Breast epithelium (tissue), 4 donors: ENCODE results near the gene PRR12. TPM values are rescaled to one million over a fixed set of nuclear protein-coding genes. Genes with fewer than 3 reads are reported as not detected.
A peak's percentile ranks its signal among the peaks of the same experiment; 100 is the strongest.

Source experiments
- DNase-seq, 2 donors: peaks; one replicate each; pipeline ENCODE4 v3.0.0-alpha.2; 2019; ENCODE audit warnings: low spot score in 2 of 2
- H3K27ac ChIP-seq, 2 donors: fragments of 200-600 bp; sonication (generic) in 1 of 2; one replicate each; pipeline ENCODE4 v1.5.1; 2016 to 2019; ENCODE audit warnings: mild to moderate bottlenecking in 1 of 2
- H3K27me3 ChIP-seq, 2 donors: fragments of 200-600 bp; sonication (generic) in 1 of 2; one replicate each; pipeline versions ENCODE4 v1.5.1 to v1.6.0; 2017 to 2019; ENCODE audit warnings: control low read depth in 1 of 2, mild to moderate bottlenecking in 1 of 2
- H3K36me3 ChIP-seq: fragments of 200-600 bp; one replicate; pipeline ENCODE4 v1.5.1; 2019
- H3K4me1 ChIP-seq, 2 donors: fragments of 200-600 bp; sonication (generic); one replicate each; pipeline ENCODE4 v1.5.1; 2016 to 2019; ENCODE audit warnings: control low read depth in 1 of 2
- H3K4me3 ChIP-seq, 3 donors: fragments of 200-600 bp; sonication (generic); 1 replicate in 2 of 3; 2 replicates in 1 of 3; pipeline ENCODE4 v1.5.1; 2016 to 2019; ENCODE audit warnings: mild to moderate bottlenecking in 3 of 3, moderate library complexity in 2 of 3
- H3K9me3 ChIP-seq, 2 donors: fragments of 200-600 bp; sonication (generic) in 1 of 2; one replicate each; pipeline ENCODE4 v1.5.1; 2016 to 2019; ENCODE audit warnings: control low read depth in 1 of 2
- CTCF ChIP-seq, 3 donors: fragments of 450-650 bp; IDR thresholded peaks; one replicate each; pipeline ENCODE4 v1.5.1; 2016 to 2017; ENCODE audit warnings: antibody characterized with exemption in 3 of 3, mild to moderate bottlenecking in 3 of 3, moderate library complexity in 3 of 3
- POLR2A ChIP-seq: fragments of 450-650 bp; IDR thresholded peaks from one replicate; pipeline ENCODE4 v1.6.1; 2016; ENCODE audit warnings: antibody characterized with exemption, mild to moderate bottlenecking, moderate library complexity
- POLR2AphosphoS5 ChIP-seq, 3 donors: sonication (generic); formaldehyde crosslinking; IDR thresholded peaks; one replicate each; pipeline ENCODE4 v1.6.1; 2017; ENCODE audit warnings: antibody characterized with exemption in 3 of 3
- intact Hi-C: fragments of 100-400 bp; cut with DNase I; formaldehyde crosslinking; loops from one replicate; pipeline ENCODE4 v1.15.1; 2023; ENCODE audit warnings: low total_unique reads
- total RNA-seq, 3 donors: library from RNA; depleted of rRNA; stranded (reverse); fragments of >200 nt; gene quantifications; one replicate each; pipeline ENCODE4 v1.1.0, GENCODE V29; 2016

PRR12 gene
- total RNA-seq, 3 donors from 2014 or later, result 6.2 to 8.8 (median 6.3) TPM

- intact Hi-C loops, result no loop called here
- no peaks in the 10 kb centered on the region for H3K4me1 ChIP-seq
- DNase-seq, result peak in 1 of 2 donors; percentile 68
- no peak overlapping the region for H3K4me3 ChIP-seq
- TF ChIP-seq POLR2A (no peak), POLR2AphosphoS5 (IDR thresholded peaks at IDR 0.05) (no peak), CTCF (IDR thresholded peaks at IDR 0.05) (peak; percentile 90 to 91 (median 90))
- H3K27me3 ChIP-seq, result no peaks in the 10 kb centered on the region
- no peaks in the 10 kb centered on the region for H3K36me3 ChIP-seq
- H3K27ac ChIP-seq, result no peak overlapping the region
- H3K9me3 ChIP-seq, result no peaks in the 10 kb centered on the region
Measured at GRCh38 chr19:49546825-49547565, 44.0 kb upstream of the PRR12 start.

GRCh38 chr19:49549045-49549444 lies 41.9 kb upstream of the PRR12 start:
- intact Hi-C loops, result no loop called here
- Histone ChIP-seq H3K27ac (no peak overlapping the region), H3K4me1 (no peaks in the 10 kb centered on the region), H3K4me3 (no peak overlapping the region), H3K9me3 (no peaks in the 10 kb centered on the region), H3K36me3 (no peaks in the 10 kb centered on the region), H3K27me3 (no peaks in the 10 kb centered on the region)
- DNase-seq, result no peak
- no peak for TF ChIP-seq POLR2AphosphoS5 (IDR thresholded peaks at IDR 0.05)
- TF ChIP-seq CTCF (IDR thresholded peaks at IDR 0.05), result no peak
- TF ChIP-seq POLR2A, result no peak

- no peaks in the 10 kb centered on the region for H3K9me3 ChIP-seq
- no peaks in the 10 kb centered on the region for H3K4me1 ChIP-seq
- intact Hi-C loops, result loop anchor here (5.0 kb wide), 1 partner anchor 34 kb away; no protein-coding TSS in a partner anchor
- no peak overlapping the region for H3K27ac ChIP-seq
- H3K36me3 ChIP-seq, result peaks cover 3% of the 10 kb centered on the region
- no peaks in the 10 kb centered on the region for H3K27me3 ChIP-seq
- H3K4me3 ChIP-seq, result no peak overlapping the region
- DNase-seq, result no peak
- TF ChIP-seq POLR2AphosphoS5 (IDR thresholded peaks at IDR 0.05) (no peak), CTCF (IDR thresholded peaks at IDR 0.05) (no peak), POLR2A (no peak)
Measured at GRCh38 chr19:49551531-49551930, 39.5 kb upstream of the PRR12 start.

- Histone ChIP-seq H3K4me1 (no peaks in the 10 kb centered on the region), H3K36me3 (peaks cover 5% of the 10 kb centered on the region), H3K27ac (no peak overlapping the region), H3K9me3 (no peaks in the 10 kb centered on the region), H3K4me3 (no peak overlapping the region), H3K27me3 (no peaks in the 10 kb centered on the region)
- TF ChIP-seq POLR2AphosphoS5 (IDR thresholded peaks at IDR 0.05) (no peak), CTCF (IDR thresholded peaks at IDR 0.05) (no peak), POLR2A (no peak)
- DNase-seq, result no peak
- intact Hi-C loops, result loop anchor here (5.0 kb wide), 1 partner anchor 35 kb away; no protein-coding TSS in a partner anchor
Measured at GRCh38 chr19:49552749-49553148, 38.2 kb upstream of the PRR12 start.

GRCh38 chr19:49553451-49554271 lies 37.3 kb upstream of the PRR12 start:
- Histone ChIP-seq H3K36me3 (peaks cover 5% of the 10 kb centered on the region), H3K27ac (peak overlapping the region; percentile 29 to 50), H3K27me3 (no peaks in the 10 kb centered on the region), H3K9me3 (no peaks in the 10 kb centered on the region), H3K4me1 (no peaks in the 10 kb centered on the region), H3K4me3 (no peak overlapping the region)
- DNase-seq, result no peak
- intact Hi-C loops, result loop anchor here (5.0 kb wide), 1 partner anchor 36 kb away; no protein-coding TSS in a partner anchor
- TF ChIP-seq POLR2AphosphoS5 (IDR thresholded peaks at IDR 0.05) (no peak), CTCF (IDR thresholded peaks at IDR 0.05) (no peak), POLR2A (no peak)
